Right forelimb (tissue), 1 donor: ENCODE measurements around the gene ALDH1A2.
A peak's percentile ranks its signal among the peaks of the same experiment; 100 is the strongest.
"Not testable (repeated sequence)": the region's sequence is repeated elsewhere in the genome, so short reads cannot be mapped to it uniquely, and the experiment has no call there.

Experiments
- DNase-seq: peaks from one replicate; pipeline ENCODE4 v3.0.0-alpha.2; 2018

Gene ALDH1A2

DNA sequence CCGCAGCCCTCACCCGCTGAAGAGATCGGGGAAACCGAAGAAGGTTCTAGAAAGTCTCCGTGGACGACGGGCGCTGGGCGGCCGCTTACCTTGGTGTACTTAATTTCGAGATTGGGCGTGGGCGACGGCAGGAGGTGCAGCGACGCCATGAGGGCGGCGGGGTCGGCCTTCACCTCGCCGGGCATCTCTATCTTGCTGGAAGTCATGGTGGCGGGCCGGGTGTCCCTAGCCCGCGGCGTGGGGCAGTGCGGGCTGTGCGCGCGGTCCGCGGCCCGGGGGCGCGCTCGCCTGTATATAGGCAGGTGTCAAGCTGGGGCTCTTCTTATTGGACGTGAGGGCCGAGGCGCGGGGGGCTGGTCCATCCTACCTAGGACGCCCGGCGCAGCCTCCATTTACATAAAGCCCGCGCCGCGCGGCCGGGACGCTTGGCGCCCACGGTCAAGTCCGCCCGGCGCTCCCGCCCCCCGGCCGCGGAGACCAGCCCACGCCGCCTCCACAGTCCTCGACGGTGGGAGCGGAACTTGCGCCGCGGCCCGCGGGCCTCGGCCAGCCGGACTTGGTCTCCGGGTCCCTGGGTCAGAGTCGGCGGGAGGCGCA lies at the start of gene ALDH1A2:
TSS of gene ALDH1A2 (minus strand) at position 267 of the 597 bp plus-strand sequence. CDS start at position 206, 61 bp downstream.
- DNase-seq: peak; percentile 45

DNA sequence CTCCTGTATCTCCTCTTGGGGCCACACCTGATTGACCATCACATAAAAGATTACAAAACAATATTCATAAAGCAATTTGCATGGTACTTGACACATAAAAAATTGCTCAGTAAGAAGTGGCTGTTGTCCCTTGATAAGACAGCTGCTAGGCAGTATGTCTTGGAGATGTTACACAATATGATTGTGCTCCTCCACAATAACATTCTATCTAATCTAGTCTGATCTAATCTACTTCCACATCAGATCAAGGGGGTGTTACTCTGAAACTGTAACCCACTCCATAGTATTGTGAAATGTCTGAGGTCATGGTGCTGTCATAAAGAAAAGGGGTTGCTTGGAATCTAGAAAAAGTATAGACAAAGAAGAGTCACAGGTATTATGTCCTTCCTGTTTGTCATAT lies 49.3 kb upstream of the ALDH1A2 start:
- DNase-seq: no peak

GRCh38 chr15:58114388-58114787 lies 48.9 kb upstream of the ALDH1A2 start:
- DNase-seq: no peak

GRCh38 chr15:58113358-58113757 lies 47.8 kb upstream of the ALDH1A2 start:
- DNase-seq: not testable (repeated sequence)

- no peak for DNase-seq
Observed at GRCh38 chr15:58111718-58112104, 46.2 kb upstream of the ALDH1A2 start.

DNA sequence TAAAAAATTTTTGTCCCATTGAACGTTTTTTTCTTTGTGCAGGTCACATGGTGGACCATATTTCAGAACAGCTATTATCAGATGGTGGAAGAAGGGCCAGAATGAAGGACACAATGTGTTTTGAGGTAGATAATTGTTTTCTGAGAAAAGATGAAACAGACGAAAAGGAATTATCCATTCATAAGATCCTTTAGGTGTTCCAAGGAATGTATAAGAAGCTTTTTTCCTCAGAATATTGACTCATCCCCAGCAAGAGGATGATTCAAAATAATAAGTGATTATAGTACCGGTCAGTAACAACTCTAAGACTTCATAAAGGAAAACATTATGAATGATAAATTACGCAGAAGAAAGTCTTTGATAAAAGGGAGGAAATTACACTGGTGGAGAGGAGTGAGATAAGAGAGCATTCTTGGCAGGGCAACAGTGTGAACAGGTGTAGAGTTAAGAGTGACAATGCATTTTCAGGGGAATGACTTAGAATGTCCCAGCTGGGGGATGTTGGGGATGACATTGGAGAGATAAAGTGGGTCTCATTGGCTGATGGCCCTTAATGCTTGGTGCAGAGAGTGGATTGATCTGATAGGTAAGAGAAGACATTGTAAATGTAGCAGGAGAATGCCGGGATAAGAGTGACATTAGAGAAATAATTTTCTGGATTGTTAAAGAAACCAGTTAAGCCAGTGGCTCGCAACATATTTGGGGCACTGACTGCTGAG lies 45.6 kb upstream of the ALDH1A2 start:
- DNase-seq: no peak

GRCh38 chr15:58109419-58109818 lies 43.9 kb upstream of the ALDH1A2 start:
- DNase-seq: no peak

GRCh38 chr15:58108117-58108516 lies 42.6 kb upstream of the ALDH1A2 start:
- no peak for DNase-seq

DNA sequence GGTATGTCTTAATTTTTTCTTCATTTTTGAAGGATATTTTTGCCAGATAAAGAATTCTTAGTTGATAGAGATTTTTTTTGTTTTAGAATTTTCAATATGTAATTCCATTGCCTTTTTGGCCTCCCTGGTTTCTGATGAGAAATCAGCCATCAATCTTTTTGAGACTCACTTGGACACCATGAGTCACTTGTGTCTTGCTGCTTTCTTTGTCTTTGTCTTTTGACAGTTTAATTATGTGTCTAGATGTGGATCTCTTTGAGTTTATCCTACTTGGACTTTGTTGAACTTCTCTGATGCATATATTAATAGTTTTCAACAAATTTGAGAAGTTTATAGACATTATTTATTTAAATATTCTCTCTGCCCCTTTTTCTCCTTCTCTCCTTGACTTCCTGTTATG lies 38.0 kb upstream of the ALDH1A2 start:
- no peak for DNase-seq

- no peak for DNase-seq
Observed at GRCh38 chr15:58096529-58097084, 31.1 kb upstream of the ALDH1A2 start.

DNA sequence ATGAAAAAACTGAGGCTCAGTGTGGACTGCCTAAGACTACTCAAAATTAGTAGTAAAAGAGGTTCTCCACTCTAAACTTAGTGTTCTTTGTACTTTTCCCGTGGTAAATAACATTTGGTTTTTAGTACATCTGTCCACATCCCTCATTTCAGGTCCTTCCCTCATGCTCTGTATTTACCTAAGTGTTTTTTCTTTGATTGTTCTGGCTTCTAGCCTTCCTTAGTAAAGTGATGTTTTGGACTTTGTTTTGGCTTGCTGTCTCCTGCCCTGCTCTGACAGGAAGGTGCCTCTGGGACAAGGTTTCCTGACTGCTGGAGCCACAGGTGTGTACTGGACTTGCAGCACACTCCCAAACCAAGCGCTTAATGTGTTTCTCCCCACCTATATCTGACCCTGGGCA lies 29.9 kb upstream of the ALDH1A2 start:
- DNase-seq: no peak

DNA sequence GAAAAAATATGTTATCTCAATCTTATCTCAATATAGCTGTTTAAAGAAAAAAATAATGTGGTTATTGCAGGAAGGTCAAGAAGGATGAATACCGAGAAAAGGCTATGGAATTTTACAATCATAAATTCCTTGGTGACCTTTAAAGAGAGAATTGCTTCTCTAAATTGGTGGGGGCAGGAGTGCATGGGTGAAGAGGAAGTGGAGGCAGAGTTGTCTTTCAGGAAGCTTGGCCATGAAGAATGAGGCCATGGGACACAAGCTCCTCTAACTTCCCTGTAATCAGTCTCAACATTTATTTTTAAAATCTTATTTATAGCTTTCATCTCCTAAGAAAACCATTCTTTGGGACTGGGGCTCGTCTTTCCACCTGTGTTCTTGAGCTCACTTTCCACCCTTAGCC lies 22.4 kb upstream of the ALDH1A2 start:
- no peak for DNase-seq

GRCh38 chr15:58086491-58086890 lies 21.0 kb upstream of the ALDH1A2 start:
- DNase-seq: no peak

- no peak for DNase-seq
Observed at GRCh38 chr15:58083526-58083925, 18.0 kb upstream of the ALDH1A2 start.

DNA sequence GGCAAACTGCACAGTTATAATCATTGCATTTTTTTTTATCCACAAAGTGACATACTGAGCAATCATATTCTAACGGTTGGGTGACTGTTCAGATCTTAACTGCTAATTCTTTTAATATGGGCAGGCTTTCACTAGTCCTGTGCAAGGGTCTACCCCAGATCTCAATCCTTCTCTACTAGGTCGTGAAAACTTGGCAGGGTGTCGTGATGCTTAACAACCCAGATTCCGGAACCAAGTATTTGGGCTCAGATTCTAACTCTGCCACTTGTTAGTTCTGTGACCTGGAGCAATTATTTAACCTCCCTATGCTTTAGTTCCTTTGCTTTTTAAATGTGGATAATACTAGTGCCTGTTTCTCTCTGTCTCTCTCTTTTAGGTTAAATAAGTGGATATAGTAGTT lies 16.4 kb upstream of the ALDH1A2 start:
- no peak for DNase-seq

DNA sequence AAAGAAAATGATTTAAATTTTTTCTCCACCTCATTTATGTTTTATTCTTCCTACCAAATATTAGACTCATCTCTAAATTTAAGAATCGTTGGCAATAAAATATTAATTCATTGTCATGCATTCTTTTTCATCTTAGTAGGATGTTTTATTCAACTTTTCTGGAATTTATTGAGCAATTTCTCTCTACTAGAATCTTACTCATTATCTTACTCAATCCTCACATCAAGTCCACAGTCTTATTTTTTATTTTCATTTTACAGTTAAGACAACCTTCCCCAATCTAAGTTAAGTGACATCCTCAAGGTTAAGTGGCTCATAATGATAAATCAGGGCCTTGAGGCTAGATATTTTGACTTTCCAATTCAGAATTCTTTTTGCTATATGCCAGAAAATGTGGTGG lies 15.9 kb upstream of the ALDH1A2 start:
- DNase-seq: no peak

- not testable (repeated sequence) for DNase-seq
Observed at GRCh38 chr15:58080959-58081358, 15.4 kb upstream of the ALDH1A2 start.

DNA sequence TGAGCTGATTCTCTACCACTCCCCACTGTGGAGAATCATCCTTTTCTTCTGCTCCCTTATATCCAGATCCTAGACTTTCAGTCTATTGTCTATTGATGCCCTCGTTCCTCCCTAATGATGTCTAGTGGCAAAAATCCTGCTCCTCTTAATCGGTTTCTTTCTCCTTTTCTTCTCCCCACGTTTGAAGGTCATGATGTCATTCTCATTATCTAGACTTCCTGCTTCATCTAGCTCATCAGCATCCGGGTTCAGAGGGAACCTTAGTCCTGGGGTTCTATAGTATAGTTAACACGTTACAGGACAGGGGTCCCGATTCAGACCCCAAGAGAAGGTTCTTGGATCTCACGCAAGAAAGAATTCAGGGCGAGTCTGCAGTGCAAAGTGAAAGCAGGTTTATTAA lies 14.9 kb upstream of the ALDH1A2 start:
- DNase-seq: no peak

GRCh38 chr15:58078591-58078990 lies 13.1 kb upstream of the ALDH1A2 start:
- no peak for DNase-seq

DNA sequence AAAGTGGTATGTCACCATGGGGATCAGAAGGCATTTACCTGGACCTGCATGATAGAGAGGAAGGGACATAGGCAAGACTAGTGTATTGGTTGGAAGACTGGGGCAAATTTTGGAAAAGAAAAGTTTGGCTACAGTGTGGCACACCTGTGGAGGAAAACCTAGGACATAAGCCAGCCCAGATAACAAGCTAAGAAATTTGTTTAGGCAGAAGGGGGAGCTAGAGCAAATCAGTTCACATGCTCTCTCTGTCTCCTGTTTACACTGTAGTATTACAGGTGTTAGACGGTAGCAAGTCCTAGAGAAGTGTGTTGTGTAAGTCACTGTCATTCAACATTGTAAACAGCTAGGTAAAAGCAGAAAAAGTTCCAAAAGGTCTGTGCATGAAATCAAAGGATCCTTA lies 11.9 kb upstream of the ALDH1A2 start:
- DNase-seq: no peak

DNA sequence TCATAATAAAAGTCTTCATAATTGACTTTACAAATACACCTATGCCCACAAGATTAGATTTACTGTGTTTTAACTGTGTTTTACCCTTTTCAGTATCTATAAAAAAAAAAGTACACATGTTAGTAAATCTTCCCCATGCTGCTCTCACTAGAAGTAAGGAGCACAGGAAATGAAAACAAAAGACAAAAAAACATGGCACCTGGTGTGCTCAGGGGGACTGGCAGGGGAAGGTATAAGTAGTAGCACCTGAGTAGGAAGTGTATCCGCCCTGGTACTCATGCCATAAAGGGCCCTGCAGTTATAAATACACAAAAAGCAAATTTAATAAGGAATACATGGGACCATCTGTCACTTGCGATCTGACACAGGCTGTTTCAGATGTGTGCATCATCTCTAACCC lies 8.9 kb upstream of the ALDH1A2 start:
- DNase-seq: no peak

GRCh38 chr15:58070801-58071418 lies 5.4 kb upstream of the ALDH1A2 start:
- DNase-seq: peak; percentile 81

DNA sequence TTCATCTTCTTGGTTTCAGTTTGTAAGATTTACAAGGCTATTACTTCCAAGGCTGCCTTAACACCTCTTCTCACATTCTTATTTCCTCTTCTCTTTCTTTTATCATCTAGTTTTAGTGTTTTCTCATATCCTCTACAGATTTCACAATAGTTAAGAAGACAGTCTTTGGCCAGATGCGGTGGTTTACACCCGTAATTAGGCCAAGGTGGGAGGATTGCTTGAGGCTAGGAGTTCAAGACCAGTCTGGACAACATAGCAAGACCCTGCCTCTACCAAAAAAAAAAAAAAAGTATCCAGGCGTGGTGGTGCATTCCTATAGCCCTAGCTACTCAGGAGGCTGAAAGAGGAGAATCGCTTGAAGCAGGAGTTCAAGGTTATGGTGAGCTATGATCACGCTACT lies 3.5 kb upstream of the ALDH1A2 start:
- no peak for DNase-seq
